Activated CD8-positive, alpha-beta memory T cell treated with anti-CD3 and anti-CD28 coated beads, Interleukin-2, amount 50 U/mL, for 48 hours (primary cell): ENCODE measurements around the gene INVS.
"Not testable (repeated sequence)": the region's sequence is repeated elsewhere in the genome, so short reads cannot be mapped to it uniquely, and the experiment has no call there.

ENCODE experiments used
- DNase-seq: peaks from one replicate; pipeline ENCODE4 v3.0.0-alpha.2; 2020

The INVS gene

DNA sequence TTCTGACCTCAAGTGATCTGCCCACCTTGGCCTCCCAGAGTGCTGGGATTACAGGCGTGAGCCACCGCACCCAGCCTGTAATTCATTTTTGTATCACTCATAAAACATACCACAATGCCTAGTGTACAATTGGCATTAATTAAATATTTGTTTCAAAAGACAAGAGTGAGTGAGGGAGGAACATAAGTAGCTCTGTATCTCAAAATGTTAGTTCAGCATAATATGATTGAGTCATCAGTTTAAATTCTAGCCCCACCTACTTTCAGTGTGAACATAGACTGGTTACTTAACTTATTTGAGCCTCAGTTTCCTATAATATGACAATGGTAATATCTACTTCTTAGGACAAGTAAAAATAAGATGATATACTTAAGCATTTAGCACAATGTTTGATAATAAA, 26.9 kb downstream of the INVS start:
- DNase-seq: no peak

DNA sequence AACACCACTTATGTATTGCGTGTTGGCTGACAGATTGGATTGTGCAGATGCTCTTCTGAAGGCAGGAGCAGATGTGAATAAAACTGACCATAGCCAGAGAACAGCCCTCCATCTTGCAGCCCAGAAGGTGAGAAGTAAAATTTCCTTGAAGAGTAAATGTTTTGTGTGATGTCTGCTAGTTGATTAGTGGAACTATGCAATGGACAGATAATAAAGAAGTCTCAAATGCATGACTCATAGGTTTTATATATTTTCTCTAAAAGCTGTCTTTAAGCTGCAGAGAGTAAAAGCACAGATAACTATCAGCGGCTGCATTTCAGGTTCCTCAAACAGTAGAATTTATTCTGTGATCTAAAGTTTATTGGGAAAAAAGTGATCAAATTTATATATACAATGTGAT, 27.4 kb downstream of the INVS start:
- no peak for DNase-seq

DNA sequence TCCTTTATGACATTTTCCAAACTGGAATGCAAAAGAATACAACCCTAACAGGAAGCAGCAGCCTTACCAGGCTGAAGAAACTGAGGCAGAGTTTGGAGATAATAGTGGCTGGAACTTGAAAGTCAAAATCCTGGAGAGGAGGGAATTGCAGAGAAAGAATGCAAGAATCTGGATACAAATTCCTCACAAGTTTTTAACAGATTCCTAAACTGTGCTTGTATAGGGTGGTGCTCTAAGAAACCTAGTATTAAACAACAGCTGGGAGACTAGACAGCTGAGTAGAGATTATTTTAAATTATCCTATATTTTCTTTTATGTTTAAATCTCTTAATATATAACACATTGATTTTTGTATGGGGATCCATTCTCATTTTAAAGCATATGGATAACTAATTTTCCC, 30.7 kb downstream of the INVS start:
- DNase-seq: no peak

DNA sequence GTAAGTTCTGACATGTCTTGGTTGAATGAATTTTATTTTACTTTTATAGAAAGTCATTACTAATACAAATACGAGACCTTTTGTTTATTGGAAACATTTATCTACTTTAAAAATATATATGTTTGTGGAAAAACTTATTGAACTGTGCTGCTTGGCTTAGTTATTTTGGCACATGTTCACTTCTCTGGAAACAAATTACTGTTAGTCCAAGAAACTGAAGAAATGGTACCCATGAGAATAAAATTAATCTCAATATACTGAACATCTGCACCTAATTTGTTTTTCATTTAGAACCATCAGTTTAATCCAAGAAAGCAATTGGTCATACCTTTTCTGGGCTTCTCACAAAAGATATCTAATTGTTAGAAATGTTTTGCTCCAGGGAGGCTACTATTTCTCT, 32.2 kb downstream of the INVS start:
- no peak for DNase-seq

DNA sequence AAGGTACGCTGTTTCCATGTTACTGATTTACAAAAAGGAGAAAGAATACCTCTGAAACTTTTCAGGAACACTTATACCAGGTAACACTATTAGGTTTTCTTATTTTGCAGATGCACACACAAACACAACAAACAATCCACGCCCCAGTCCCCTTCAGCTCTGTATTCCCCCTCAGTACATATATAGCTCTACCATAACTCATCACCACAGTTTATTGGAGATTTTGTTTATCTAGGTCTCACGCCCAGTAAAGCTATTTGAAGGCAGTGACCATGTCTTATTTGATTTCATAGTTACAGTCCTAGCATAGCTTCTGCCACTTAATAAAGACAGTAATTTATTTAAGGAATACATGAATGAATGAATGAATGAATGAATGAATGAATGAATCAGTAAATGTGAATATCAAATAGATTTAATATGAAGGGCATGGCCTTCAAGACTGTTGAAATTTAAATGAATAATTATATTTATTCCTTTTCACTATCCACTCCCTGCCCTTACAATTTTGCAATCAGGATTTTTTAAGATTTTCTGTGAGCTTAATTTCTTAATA, 32.9 kb downstream of the INVS start:
- no peak for DNase-seq

DNA sequence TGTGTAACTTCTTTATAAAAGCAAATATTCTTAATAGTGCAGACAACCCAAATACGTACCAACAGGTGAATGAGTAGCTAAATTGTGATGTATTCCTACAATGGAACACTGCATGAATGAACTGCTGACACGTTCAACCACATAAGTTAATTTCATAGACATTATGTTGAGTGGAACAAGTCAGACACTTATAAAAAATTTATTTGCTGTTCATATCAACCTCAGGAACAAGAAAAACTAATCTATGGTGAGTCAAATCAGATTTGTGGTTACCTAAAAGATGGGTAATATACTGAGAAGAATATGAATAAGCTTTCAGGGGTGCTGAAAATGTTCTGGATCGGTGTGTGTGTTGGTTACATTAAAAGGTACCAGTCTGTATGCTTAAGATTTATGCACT, 35.7 kb downstream of the INVS start:
- DNase-seq: no peak

DNA sequence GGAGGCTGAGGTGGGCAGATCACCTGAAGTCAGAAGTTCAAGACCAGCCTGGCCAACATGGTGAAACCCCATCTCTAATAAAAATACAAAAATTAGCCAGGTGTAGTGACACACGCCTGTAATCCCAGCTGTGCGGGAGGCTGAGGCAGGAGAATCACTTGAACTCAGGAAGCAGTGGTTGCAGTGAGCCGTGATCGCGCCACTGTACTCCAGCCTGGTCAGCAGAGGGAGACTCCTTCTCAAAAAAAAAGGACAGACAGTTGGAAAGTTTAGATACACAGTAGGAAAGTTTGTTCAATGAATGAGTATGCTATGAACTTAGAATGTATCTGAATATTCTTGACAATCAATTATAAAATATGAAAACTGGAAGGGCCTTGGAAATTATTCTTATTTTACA, 37.8 kb downstream of the INVS start:
- not testable (repeated sequence) for DNase-seq

DNA sequence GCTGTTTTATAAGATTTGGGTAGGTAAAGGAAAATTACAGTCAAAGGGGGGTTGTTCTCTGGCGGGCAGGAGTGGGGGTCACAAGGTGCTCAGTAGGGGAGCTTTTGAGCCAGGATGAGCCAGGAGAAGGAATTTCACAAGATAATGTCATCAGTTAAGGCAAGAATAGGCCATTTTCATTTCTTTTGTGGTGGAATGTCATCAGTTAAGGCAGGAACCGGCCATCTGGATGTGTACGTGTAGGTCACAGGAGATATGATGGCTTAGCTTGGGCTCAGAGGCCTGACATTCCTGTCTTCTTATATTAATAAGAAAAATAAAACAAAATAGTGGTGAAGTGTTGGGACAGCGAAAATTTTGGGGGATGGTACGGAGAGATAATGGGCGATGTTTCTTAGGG, 41.3 kb downstream of the INVS start:
- DNase-seq: not testable (repeated sequence)

DNA sequence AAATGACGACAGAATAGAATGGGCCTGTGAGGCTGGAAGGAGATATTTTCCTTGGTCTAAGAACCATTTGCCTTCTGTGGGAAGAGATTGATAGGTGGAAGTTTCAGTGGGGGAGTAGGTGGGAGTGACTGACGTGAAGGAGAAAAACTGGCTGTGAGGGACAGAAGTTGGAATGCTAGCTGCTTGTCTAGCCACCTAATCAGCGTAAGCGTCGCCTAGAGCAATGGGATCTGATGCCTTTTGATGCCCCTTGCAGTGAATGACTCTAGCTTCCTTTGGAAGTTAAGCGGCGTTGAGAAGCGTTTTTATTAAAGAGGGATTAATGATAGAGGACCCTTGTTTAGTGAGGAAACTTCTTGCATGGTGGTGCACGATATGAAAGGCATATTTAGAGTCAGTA, 42.8 kb downstream of the INVS start:
- not testable (repeated sequence) for DNase-seq

DNA sequence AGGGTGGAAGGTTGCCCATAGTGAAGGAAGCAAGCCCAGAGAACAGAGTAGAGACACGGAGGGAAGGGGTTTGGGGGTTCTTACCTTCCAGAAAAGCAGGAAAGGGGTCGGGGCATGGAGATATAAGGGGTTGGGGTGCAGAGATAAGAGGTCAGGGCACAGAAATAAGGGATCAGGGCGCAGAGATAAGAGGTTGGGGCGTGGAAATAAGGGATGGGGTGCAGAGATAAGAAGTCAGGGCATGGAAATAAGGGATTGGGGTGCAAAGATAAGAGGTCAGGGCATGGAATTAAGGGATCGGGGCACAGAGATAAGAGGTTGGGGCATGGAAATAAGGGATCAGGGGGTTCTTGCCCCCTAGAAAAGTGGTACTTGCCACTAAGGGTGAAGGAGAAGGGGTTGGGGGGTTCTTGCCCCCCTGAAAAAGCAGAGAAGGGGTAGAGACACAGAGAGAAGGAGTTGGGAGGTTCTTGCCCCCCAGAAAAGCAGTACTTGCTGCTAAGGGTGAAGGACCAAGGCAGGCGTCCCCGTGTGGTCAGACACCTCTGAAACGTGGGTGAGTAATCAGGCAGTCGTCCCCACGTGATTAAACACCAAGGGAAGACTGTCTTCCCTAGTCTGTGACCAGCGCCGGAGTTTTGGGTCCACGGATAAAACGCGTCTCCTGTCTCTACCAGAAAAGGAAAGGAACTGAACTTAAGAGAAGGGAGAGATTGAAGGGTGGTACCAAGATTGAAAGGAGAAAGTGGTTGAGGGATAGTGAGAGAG, 46.3 kb downstream of the INVS start:
- DNase-seq: not testable (repeated sequence)

DNA sequence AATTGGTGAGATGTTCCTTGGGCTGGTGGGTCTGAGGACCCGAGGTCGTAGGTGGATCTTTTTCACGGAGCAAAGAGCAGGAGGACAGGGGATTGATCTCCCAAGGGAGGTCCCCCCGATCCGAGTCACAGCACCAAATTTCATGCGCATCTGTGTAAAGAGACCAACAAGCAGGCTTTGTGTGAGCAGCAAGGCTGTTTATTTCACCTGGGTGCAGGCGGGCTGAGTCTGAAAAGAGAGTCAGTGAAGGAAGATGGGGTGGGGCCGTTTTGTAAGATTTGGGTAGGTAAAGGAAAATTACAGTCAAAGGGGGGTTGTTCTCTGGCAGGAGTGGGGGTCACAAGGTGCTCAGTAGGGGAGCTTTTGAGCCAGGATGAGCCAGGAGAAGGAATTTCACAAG, 46.9 kb downstream of the INVS start:
- DNase-seq: not testable (repeated sequence)

DNA sequence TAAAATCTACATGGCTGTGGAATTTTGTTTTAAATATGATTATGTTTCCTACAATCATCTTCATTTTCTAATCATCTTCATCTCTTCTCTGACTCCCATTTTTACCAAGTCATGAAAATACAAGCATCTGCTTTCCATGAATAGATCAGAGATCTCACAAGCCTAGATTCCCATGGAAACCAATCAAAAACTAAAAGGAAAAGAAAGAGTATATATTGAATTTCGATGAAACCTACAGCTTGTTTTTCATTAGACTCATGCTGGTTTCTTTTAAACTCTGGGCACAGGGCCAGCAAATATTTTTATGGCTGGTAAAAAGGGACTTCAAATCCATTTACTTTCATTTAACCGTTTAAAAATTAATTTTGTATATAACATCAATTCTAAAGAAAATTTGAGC, 51.2 kb downstream of the INVS start:
- DNase-seq: no peak

DNA sequence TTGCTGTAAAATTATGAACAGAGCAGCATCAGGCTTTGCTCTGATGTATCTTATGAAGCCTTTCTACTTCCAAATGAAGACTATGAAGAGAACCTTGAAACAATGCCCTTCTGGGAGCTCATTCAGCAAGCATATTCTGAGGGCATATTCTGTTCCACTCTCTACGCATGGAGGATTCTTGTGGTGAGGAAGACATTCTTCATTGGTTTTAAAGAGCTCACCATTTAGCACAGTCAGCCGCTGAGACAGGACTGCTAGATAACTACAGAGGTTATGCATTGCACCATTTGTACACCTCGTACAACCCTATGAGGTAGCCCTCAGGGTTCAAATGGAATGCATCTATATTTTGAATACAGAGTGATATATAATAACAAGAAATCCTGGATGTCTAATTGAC, 61.0 kb downstream of the INVS start:
- DNase-seq: no peak

DNA sequence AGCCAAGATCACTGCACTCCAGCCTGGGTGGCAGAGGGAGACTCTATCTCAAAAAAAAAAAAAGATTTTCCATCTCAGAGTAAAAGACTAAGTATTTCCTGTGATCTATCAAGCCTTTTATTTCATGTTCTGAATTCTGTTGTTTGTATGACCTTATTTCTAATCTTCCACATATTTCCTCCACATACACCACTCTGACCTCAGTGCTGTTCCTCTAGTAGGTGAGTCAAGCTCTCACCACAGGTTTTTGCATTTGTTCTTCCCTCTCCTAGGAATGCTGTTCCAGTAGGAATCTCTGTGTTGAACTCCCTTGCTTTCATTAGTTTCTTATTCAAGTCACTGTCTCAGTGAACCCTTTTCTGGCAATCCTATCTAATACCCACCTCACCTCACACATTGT, 68.1 kb downstream of the INVS start:
- no peak for DNase-seq

DNA sequence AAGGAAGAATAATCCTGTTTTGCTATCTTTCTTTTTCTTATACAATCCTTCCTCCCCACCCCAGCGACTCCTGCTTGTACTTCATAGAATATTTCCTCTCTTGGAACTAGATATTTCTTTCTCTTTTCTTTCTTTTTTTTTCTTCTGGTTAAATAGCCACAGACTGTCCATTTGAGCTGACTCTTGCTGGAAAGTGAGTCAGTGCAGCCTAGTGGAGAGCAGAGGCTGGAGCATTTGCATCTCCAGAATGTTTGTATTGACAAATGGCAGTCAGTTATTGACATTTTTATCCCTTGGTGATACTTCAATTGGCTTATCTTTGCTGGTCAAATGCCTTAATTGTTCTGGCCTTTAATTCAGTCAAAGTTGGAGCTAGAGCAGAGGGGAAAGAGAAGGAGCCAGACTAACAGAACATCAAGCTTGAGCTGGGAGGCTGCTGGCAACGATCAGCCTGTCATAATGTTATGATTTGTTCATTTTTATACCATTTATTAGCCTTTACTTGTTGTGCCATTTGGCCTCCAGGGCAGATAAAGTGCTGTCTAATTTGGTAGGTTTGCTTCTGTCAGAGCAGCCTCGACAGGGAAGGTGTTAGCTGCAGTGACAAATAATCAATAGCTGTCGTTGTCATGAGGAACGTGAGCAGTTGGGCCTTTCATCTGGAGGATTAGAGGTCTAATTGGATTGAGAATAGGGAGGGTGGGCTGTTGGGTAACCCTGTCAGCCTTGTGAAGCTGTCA, 69.0 kb downstream of the INVS start:
- no peak for DNase-seq

DNA sequence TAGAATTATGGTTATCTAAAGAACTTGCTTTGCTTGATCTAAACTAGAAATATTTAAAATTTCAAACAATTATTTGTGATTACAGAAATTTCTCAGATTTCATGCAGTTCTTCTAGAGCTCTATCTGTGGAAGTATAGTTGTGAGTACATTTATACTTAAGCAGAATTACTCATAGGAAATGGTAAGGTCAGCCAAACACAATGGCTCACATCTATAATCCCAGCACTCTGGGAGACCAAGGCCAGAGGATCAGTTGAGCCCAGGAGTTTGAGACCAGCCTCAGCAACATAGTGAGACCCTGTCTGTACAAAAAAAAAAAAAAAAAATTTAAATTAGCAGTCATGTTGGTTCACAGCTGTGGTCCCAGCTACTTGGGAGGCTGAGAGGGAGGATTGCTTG, 71.0 kb downstream of the INVS start:
- DNase-seq: no peak

DNA sequence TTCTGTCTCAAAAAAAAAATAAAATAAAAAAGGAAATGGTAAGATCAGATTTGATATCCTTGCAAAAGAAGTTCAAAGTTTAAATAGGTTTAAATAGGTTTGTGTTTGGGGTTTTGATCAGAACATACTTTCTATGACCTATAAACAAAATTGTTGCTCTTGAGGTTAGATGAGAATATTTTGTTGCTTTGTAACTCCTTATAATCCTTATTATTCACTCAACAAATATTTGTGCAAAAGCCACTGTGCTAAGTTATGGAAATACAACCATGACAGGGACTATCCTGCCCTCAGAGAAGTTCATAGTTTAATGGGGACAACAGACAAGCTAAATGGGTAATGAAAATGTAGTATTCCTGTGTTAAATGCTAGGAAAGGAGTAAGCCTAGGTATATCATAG, 71.5 kb downstream of the INVS start:
- no peak for DNase-seq

DNA sequence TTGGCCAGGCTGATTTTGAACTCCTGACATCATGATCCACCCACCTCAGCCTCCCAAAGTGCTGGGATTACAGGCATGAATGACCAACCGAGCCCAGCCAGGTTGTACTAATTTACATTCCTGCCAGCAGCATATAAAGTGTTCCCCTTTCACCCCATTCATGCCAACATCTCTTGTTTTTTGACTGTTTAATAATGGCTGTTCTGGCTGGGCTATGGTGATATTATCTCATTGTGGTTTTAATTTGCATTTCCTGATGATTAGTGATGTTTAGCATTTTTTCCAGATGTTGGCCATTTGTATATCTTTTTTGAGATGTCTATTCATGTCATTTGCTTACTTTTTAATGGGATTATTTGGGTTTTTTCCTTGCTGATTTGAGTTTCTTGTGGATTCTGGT, 87.3 kb downstream of the INVS start:
- no peak for DNase-seq

DNA sequence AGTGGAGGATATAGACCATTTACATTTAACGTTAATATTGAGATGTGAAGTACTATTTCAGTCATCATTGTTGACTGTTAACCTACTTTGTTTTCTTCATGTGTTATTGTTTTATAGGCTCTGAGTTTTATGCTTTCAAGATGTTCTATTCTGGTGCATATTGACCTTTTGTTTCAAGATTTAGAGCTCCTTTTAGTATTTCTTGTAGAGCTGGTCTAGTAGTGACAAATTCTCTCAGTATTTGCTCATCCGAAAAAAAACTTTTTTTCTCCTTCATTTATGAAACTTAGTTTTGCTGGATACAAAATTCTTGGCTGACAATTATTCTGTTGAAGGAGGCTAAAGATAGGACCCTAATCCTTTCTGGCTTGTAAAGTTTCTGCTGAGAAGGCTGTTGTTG, 91.3 kb downstream of the INVS start:
- DNase-seq: no peak

DNA sequence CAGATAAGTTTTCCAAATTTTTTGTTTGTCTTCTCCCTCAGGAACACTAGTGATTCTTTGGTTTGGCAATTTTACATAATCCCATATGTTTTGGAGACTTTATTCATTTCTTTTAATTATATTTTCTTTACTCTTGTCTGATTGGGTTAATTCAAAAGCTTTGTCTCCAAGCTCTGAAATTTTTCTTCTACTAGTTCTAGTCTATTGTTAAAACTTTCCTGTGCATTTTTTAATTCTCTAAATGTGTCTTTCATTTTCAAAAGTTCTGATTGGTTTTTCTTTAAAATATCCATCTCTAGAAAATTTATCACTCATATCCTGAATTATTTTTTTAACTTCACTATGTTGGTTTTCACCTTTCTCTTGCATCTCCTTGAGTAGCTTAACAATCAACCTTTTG, 92.2 kb downstream of the INVS start:
- DNase-seq: no peak

DNA sequence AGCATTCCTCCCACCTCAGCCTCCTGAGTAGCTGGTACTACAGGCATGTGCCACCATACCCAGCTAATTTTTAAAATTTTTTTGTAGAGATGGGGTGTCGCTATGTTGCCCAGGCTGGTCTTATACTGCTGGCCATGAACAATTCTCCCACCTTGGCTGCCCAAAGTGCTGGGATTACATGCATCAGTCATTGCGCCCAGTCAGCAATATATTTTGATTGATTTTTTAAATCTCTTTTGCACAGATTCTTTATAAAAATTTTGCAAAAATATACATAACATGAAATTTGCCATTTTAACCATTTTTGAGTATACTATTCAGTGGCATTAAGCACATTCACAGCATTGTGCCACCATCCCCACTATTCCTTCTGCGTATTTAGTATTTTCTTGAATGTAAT, 94.0 kb downstream of the INVS start:
- no peak for DNase-seq

DNA sequence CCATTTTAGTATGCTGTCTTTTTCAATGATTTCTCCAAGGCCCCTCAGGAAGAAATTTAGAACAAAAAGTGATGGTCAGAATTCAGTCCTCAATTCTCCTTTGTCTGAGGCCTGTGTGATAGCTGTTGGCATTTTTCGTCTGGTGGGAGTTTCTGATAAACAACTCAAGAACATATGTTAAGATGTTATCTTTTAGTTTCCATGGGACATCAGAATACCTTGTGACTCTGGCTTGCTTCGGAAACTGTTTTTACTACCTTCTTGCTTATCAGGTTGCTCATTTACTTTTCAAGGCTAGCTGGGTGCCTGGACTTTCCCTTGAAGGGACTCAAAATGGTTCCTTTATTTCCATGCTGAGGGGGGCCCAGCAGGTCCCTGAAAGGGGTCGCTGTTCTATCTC, 97.2 kb downstream of the INVS start:
- DNase-seq: no peak

DNA sequence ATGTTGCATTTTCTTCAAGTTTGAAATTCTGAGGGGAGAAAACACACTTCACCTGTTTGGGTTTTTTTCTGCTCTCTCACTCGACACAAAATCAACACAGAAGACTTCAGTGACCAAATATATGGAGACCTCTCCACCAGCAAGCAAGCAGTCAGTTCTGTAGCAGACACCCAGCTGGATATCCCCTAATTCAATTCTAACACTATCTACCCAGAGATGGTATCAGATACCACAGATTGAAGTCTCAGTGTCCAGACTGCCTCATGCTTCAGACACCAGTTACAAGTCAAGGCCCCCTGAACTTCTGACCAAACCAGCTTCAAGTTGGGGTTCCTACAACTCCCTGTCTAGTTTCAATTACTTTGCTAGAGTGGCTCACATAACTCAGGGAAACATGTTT, 97.8 kb downstream of the INVS start:
- no peak for DNase-seq

DNA sequence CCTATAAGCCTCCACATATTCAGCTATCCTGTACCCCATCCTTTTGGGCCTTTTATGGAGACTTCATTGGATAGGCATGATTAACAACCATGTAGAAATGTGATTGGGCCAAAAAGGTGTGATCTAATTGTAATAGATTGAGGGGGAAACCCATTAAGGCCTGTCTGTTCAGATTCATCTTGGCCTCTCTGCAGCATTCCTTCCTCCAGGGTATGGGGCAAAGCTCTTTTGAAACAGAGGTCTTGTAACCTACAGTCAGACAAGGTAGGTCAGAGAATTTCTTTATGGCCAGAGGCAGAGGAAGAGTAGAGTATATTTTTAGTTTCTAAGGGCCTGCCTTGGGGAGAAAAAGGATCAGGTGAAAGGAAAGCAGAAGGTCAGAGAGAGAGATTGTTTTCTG, 98.5 kb downstream of the INVS start:
- DNase-seq: no peak

DNA sequence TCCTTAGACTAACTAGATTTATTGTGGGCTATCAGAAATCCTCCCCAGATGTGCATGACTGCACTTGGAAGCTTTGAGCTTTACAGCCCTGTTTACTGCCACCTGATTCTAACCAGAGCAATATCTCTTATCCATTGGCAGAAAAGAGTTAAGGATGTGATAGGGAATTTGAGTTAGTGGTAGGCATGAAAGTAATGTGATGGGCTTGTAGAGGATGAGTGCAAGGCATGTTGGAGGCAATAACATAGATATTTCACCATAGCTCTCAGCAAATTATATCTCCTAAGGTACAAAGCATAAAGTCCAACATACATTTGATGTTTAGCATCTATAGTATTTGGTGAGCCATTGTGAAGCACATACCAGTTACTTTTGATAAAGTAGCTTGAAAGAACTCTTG, 103.8 kb downstream of the INVS start:
- no peak for DNase-seq
